Mucosa of descending colon (tissue), 3 donors: ENCODE results near the gene PRKCI. TPM values are rescaled to one million over a fixed set of nuclear protein-coding genes. Genes with fewer than 3 reads are reported as not detected.
"Not testable (repeated sequence)": the region's sequence is repeated elsewhere in the genome, so short reads cannot be mapped to it uniquely, and the experiment has no call there.

Source experiments
- ATAC-seq: fragments of 200-7000 bp; cut with Tn5 transposase; one replicate; pipeline ENCODE4 v1.9.1; 2020; ENCODE audit warnings: mild to moderate bottlenecking, moderate library complexity
- DNase-seq, 3 donors: peaks; one replicate each; pipeline ENCODE4 v3.0.0-alpha.2; 2020
- H3K36me3 ChIP-seq: fragments of 200-600 bp; one replicate; pipeline ENCODE4 v1.8.0; 2021; ENCODE audit warnings: low read depth, mild to moderate bottlenecking
- H3K4me1 ChIP-seq: fragments of 200-600 bp; one replicate; pipeline ENCODE4 v1.8.0; 2021; ENCODE audit warnings: low read depth, mild to moderate bottlenecking
- H3K4me3 ChIP-seq: fragments of 200-600 bp; one replicate; pipeline ENCODE4 v1.8.0; 2021; ENCODE audit warnings: mild to moderate bottlenecking
- H3K9me3 ChIP-seq: fragments of 200-600 bp; one replicate; pipeline ENCODE4 v1.8.0; 2021; ENCODE audit warnings: mild to moderate bottlenecking
- intact Hi-C, 2 donors: fragments of 100-400 bp; cut with DNase I in 1 of 2; cut with micrococcal nuclease in 1 of 2; formaldehyde crosslinking; loops; one replicate each; pipeline versions ENCODE4 v1.11.0 to v1.11.1; 2022; cut with DNase I, micrococcal nuclease
- total RNA-seq, 3 donors: library from RNA; stranded (reverse); fragmentation: NEBNext Ultra II Directional in 2 of 3; extraction: Animal tissue kit (Norgen Biotek cat#: 25700) in 2 of 3; gene quantifications; one replicate each; pipeline versions ENCODE4 v1.2.1 to v1.2.4, GENCODE V29; 2021 to 2023
- TF ChIP-seq, protein P1 (sequence below): fragments of 200-600 bp; IDR thresholded peaks from one replicate; pipeline ENCODE4 v1.8.0; 2022; ENCODE audit warnings: antibody characterized with exemption, mild to moderate bottlenecking
- donor health status: DM: no; HTN: no; CAD: no; lungs with moderate emphysema.
- donor health status: DM: no; HTN: no; CAD: no.
- donor health status: DM: no; HTN: yes; CAD: no.

PRKCI gene
- total RNA-seq, 3 donors from 2014 or later: 38.0 to 39.9 (median 39.8) TPM

DNA sequence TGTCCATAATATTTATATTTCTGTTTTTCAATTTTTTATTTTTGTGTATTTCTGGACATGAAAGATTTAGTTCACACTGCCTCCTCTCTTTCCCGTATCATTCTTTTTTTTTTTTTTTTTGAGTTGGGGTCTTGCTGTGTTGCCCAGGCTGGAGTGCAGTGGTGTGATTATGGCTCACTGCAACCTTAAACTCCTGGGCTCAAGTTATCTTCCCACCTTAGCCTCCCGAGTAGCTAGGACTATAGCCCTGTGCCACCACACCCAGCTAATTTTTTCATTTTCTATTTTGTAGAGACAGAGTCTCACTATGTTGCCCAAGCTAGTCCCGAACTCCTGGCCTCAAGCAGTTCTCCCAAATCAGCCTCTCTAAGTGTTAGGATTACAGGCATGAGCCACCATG is 53.6 kb downstream of the PRKCI start:
- peaks cover 6% of the 10 kb centered on the region for H3K4me1 ChIP-seq
- no peak for ATAC-seq
- H3K4me3 ChIP-seq: no peak overlapping the region
- TF ChIP-seq, protein P1, sequence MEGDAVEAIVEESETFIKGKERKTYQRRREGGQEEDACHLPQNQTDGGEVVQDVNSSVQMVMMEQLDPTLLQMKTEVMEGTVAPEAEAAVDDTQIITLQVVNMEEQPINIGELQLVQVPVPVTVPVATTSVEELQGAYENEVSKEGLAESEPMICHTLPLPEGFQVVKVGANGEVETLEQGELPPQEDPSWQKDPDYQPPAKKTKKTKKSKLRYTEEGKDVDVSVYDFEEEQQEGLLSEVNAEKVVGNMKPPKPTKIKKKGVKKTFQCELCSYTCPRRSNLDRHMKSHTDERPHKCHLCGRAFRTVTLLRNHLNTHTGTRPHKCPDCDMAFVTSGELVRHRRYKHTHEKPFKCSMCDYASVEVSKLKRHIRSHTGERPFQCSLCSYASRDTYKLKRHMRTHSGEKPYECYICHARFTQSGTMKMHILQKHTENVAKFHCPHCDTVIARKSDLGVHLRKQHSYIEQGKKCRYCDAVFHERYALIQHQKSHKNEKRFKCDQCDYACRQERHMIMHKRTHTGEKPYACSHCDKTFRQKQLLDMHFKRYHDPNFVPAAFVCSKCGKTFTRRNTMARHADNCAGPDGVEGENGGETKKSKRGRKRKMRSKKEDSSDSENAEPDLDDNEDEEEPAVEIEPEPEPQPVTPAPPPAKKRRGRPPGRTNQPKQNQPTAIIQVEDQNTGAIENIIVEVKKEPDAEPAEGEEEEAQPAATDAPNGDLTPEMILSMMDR: no peak
- DNase-seq: no peak
- no peaks in the 10 kb centered on the region for H3K36me3 ChIP-seq
- no peaks in the 10 kb centered on the region for H3K9me3 ChIP-seq
- intact Hi-C loops: no loop called here

DNA sequence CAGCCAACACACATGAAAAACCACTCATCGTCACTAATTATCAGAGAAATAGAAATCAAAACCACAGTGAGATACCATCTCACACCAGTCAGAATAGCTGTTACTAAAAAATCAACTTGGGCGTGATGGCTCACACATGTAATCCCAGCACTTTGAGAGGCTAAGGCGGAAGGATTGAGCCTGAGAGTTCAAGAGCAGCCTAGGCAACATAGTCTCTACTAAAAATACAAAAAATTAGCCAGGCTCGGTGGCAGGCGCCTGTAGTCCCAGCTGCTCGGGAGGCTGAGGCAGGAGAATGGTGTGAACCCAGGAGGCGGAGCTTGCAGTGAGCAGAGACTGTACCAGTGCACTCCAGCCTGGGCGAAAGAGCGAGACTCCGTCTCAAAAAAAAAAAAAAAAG is 55.1 kb downstream of the PRKCI start:
- H3K36me3 ChIP-seq, DNase-seq, H3K4me1 ChIP-seq, intact Hi-C loops, H3K4me3 ChIP-seq, H3K9me3 ChIP-seq: not testable (repeated sequence)
- ATAC-seq: peak; percentile 15

DNA sequence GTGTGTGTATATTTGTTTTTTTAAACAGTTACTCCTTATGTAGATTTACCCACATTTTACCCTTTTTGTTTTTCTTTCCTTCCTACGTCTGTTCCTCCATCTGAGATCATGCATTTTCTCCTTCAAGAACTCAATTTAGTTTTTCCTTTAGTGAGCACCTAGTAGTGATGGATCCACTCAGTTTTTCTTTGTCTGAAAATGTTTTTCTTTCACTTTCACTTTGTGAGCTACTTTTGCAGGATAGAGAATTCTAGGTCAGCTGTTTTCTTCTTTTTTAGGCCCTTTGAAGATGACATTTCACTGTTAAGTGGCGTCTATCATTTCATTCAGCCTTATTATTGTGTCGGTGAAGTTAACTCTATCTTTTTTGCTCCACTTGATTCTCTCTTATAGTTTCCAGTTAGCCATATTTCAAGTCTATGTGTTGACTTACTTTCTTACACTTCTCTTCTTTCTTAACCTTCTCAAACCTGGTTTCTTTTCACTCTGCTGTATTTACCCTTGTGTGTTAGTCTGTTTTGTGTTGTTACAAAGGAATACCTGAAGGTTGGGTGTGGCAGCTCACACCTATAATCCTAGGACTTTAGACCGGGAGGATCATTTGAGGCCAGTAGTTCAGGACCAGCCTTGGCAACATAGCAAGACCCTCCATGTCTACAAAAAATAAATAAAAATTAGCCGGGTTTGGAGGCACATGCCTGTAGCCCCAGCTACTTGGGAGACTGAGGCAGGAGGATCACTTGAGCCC is 55.8 kb downstream of the PRKCI start:
- no peaks in the 10 kb centered on the region for H3K9me3 ChIP-seq
- peak; percentile 90 for ATAC-seq
- peak in 1 of 3 donors; percentile 39 for DNase-seq
- no peak overlapping the region for H3K4me3 ChIP-seq
- intact Hi-C loops: no loop called here
- TF ChIP-seq, protein P1: no peak
- H3K4me1 ChIP-seq: peaks cover 6% of the 10 kb centered on the region
- no peaks in the 10 kb centered on the region for H3K36me3 ChIP-seq

DNA sequence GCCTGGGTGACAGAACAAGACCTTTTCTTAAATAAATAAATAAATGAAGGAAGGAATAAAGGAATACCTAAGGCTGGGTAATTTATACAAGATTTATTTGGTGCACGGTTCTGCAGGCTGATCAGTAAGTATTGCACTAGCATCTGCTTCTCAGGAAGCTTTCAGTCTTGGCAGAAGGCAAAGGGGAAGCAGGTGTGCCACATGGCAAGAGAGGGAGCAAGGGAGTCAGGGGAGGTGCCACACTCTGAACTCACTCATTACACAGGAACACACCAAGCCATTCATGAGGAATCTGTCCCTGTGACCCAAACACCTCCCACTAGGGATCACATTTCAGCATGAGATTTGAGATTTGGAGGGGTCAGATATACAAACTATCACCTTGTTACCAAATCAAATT is 56.4 kb downstream of the PRKCI start:
- intact Hi-C loops: no loop called here
- Histone ChIP-seq H3K4me3 (no peak overlapping the region), H3K36me3 (no peaks in the 10 kb centered on the region), H3K4me1 (peaks cover 6% of the 10 kb centered on the region), H3K9me3 (no peaks in the 10 kb centered on the region)
- TF ChIP-seq, protein P1: no peak
- ATAC-seq (peak; percentile 84), DNase-seq (peak in 1 of 3 donors; percentile 30)

DNA sequence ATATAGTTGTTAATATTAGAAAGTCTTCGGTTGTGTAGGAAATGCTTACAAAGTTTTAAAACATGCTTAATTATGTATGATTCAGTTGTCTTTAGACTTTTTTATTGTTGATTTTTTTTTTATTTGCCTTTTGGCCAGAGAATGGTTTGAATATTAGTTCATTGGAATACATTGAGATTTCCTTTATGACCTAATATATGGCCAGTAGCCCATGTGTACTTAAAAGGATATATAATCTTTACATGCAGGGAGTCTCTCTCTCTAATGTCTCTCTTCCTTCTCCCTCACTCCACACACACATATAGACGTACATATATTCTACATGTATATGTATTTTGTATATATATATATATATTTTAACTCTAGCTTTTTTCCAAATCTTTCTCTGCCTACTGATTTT is 68.0 kb downstream of the PRKCI start:
- ATAC-seq (no peak), DNase-seq (no peak)
- intact Hi-C loops: no loop called here
- H3K4me1 ChIP-seq: no peaks in the 10 kb centered on the region
- H3K36me3 ChIP-seq: no peaks in the 10 kb centered on the region
- no peak overlapping the region for H3K4me3 ChIP-seq
- no peaks in the 10 kb centered on the region for H3K9me3 ChIP-seq
- TF ChIP-seq, protein P1: no peak

DNA sequence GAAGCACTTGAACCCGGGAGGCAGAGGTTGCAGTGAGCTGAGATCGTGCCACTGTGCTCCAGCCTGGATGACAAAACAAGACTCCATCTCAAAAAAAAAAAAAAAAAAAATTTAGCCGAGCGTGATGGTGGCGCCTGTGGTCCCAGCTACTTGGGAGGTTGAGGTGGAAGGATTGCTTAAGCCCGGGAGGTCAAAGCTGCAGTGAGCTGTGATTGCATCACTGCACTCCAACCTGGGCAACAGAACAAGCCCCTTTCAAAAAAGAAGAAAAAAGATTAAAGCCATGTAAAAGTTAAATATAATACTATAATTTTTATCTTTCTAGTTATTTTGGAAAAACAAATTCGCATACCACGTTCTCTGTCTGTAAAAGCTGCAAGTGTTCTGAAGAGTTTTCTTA is 73.4 kb downstream of the PRKCI start:
- ATAC-seq: no peak
- DNase-seq: no peak
- H3K9me3 ChIP-seq: no peaks in the 10 kb centered on the region
- TF ChIP-seq, protein P1: no peak
- intact Hi-C loops: no loop called here
- H3K36me3 ChIP-seq: no peaks in the 10 kb centered on the region
- no peaks in the 10 kb centered on the region for H3K4me1 ChIP-seq
- H3K4me3 ChIP-seq: no peak overlapping the region
